ENCODE measurements around the gene KIAA1328. TPM values are rescaled to one million over a fixed set of nuclear protein-coding genes. Genes with fewer than 3 reads are reported as not detected.

KIAA1328 gene
- total RNA-seq (2022; extraction: Qiagen RNA extraction), result 1.5 to 2.2 TPM (median 1.6 TPM) in 5 replicates

DNA sequence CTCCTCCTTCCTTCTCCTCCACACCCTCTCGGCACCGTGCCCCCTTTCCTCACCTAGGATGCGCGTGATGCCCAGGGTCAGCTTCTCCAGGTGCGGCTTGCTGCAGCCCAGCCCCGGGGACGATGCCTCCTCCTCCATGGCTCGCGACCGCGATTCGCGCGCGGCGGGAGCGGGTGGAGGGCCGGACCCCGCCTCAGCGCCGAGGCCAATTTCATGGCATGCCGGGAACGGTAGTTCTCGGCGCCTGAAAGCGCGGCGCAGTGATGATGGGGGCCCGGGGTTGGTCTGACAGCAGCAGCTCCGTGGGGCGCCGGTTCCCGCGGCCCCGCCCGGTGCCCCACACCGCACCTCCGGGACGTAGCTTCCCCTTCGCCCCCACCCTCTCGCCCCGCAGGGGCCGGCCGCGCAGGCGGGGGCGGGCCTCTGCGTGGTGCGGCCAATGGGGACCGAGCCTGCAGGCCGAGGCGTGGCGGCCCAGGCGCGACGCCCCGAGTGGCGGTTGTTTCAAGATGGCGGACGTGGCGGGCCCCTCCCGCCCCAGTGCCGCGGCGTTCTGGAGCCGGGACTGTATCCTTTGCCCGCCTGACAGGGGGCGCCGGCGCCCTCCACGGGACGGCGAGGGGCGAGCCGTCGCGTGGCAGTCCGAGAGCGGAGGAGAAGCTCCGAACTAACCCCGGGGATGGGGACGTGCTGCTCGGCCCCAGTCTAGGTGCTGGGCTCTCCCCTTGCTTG lies at the start of gene KIAA1328, which contains the start of gene TPGS2:
Gene KIAA1328, plus strand, starts transcription at position 498 of the 732 bp plus-strand sequence. Its CDS starts 12 bp downstream, at position 510.
Gene TPGS2, minus strand, starts transcription at position 373 of the 732 bp plus-strand sequence. Its CDS starts 235 bp downstream, at position 138.

Other genes starting within 250 kb of the KIAA1328 start
- 82.3 to 95.7 TPM (median 86.5 TPM) in 5 replicates for gene TPGS2, start 125 bp upstream of the KIAA1328 start, total RNA-seq (2022; extraction: Qiagen RNA extraction)